CD14-positive monocyte (primary cell): ENCODE measurements around the gene ZFP90. TPM values are rescaled to one million over a fixed set of nuclear protein-coding genes. Genes with fewer than 3 reads are reported as not detected.
"Not testable (repeated sequence)": the region's sequence is repeated elsewhere in the genome, so short reads cannot be mapped to it uniquely, and the experiment has no call there.

ENCODE experiments used
- DNase-seq, 3 donors: peaks; one replicate each; pipeline ENCODE4 v3.0.0-alpha.2; 2011 to 2022
- H2AFZ ChIP-seq: 2 replicates; pipeline ENCODE4 v1.6.0; 2012; ENCODE audit warnings: mild to moderate bottlenecking, low read depth, low read length, inconsistent platforms; ENCODE audit not compliant: insufficient read depth, poor library complexity, severe bottlenecking
- H3K27ac ChIP-seq, 2 donors: 1 replicate in 1 of 2; 2 replicates in 1 of 2; pipeline ENCODE4 v1.5.1; 2012 to 2013; ENCODE audit warnings: low read length in 2 of 2, control low read depth in 1 of 2, inconsistent platforms in 1 of 2, low read depth in 1 of 2, mild to moderate bottlenecking in 1 of 2
- H3K27me3 ChIP-seq, 2 donors: one replicate each; pipeline versions ENCODE4 v1.6.0 to v1.6.1; 2011 to 2013; ENCODE audit warnings: low read length in 2 of 2; ENCODE audit not compliant: control insufficient read depth in 2 of 2, insufficient read depth in 2 of 2
- H3K36me3 ChIP-seq, 2 donors: replicated peaks in 1 of 2; 1 replicate in 1 of 2; 2 replicates in 1 of 2; pipeline versions ENCODE4 v1.5.1 to v1.6.1; 2012 to 2013; ENCODE audit warnings: low read length in 2 of 2, control low read depth in 1 of 2, inconsistent platforms in 1 of 2, mild to moderate bottlenecking in 1 of 2; ENCODE audit not compliant: insufficient read depth in 2 of 2, control insufficient read depth in 1 of 2
- H3K4me1 ChIP-seq, 2 donors: 1 replicate in 1 of 2; 2 replicates in 1 of 2; pipeline versions ENCODE4 v1.5.1 to v1.6.1; 2012 to 2013; ENCODE audit warnings: low read length in 2 of 2, control low read depth in 1 of 2, inconsistent platforms in 1 of 2, mild to moderate bottlenecking in 1 of 2, moderate library complexity in 1 of 2; ENCODE audit not compliant: insufficient read depth in 2 of 2, control insufficient read depth in 1 of 2
- H3K4me2 ChIP-seq: replicated peaks from 2 replicates; pipeline ENCODE3; 2012; ENCODE audit warnings: low read length, moderate library complexity, mild to moderate bottlenecking; ENCODE audit not compliant: poor library complexity, severe bottlenecking; ENCODE audit errors: extremely low read depth
- H3K4me3 ChIP-seq, 3 experiments: fragments of 200-600 bp in 1 of 3; sonication (generic) in 1 of 3; replicated peaks in 1 of 3; 1 replicate in 2 of 3; 2 replicates in 1 of 3; pipeline ENCODE4 v1.5.1; 2011 to 2013; ENCODE audit warnings: low read length in 3 of 3, mild to moderate bottlenecking in 3 of 3, control low read depth in 2 of 3, low read depth in 2 of 3, inconsistent platforms in 1 of 3, moderate library complexity in 1 of 3
- H3K79me2 ChIP-seq: 2 replicates; pipeline ENCODE4 v1.6.0; 2012; ENCODE audit warnings: mild to moderate bottlenecking, control low read depth, inconsistent platforms, low read length, moderate library complexity; ENCODE audit not compliant: insufficient read depth
- H3K9ac ChIP-seq: 2 replicates; pipeline ENCODE4 v1.6.0; 2017; ENCODE audit warnings: low read length, mild to moderate bottlenecking; ENCODE audit not compliant: insufficient read depth, poor library complexity, severe bottlenecking
- H3K9me3 ChIP-seq, 2 donors: replicated peaks in 1 of 2; 1 replicate in 1 of 2; 2 replicates in 1 of 2; pipeline versions ENCODE4 v1.5.1 to v1.6.1; 2012 to 2013; ENCODE audit warnings: low read length in 2 of 2, control low read depth in 1 of 2; ENCODE audit not compliant: control insufficient read depth in 1 of 2, insufficient read depth in 1 of 2
- H4K20me1 ChIP-seq: 2 replicates; pipeline ENCODE4 v1.6.0; 2012; ENCODE audit warnings: mild to moderate bottlenecking, low read length, control low read depth, moderate library complexity; ENCODE audit not compliant: insufficient read depth
- H3K27ac Mint-ChIP-seq, 7 donors: one replicate each; pipeline ENCODE4 v1.8.0; 2020; ENCODE audit warnings: mild to moderate bottlenecking in 7 of 7, mixed read lengths in 7 of 7, moderate library complexity in 6 of 7, inconsistent platforms in 2 of 7
- H3K27me3 Mint-ChIP-seq, 3 donors: one replicate each; pipeline ENCODE4 v1.8.0; 2021 to 2022; ENCODE audit warnings: low read depth in 3 of 3, mild to moderate bottlenecking in 3 of 3, mixed read lengths in 3 of 3, moderate library complexity in 3 of 3, inconsistent platforms in 1 of 3
- H3K36me3 Mint-ChIP-seq, 2 donors: one replicate each; pipeline ENCODE4 v1.8.0; 2020; ENCODE audit warnings: mixed read lengths in 2 of 2, inconsistent platforms in 1 of 2, mild to moderate bottlenecking in 1 of 2
- H3K4me1 Mint-ChIP-seq: one replicate; pipeline ENCODE4 v1.8.0; 2020; ENCODE audit warnings: mild to moderate bottlenecking, mixed read lengths
- H3K4me3 Mint-ChIP-seq, 2 donors: one replicate each; pipeline ENCODE4 v1.8.0; 2020; ENCODE audit warnings: mild to moderate bottlenecking in 2 of 2, mixed read lengths in 2 of 2, moderate library complexity in 1 of 2
- H3K9me3 Mint-ChIP-seq, 7 donors: one replicate each; pipeline ENCODE4 v1.8.0; 2020 to 2022; ENCODE audit warnings: mixed read lengths in 7 of 7, mild to moderate bottlenecking in 6 of 7, moderate library complexity in 6 of 7, inconsistent platforms in 2 of 7
- CTCF ChIP-seq: fragments of 200-600 bp; IDR thresholded peaks from one replicate; pipeline ENCODE4 v1.8.0; 2022; ENCODE audit warnings: antibody characterized with exemption, mild to moderate bottlenecking
- WGBS: methylation state at CpG from one replicate; pipeline ENCODE4 v1.1.5; 2013; ENCODE audit warnings: missing lambda C conversion rate; ENCODE audit not compliant: insufficient coverage; 5-methylcytosine and 5-hydroxymethylcytosine counted together
- intact Hi-C, 2 donors: fragments of 100-400 bp; cut with micrococcal nuclease; formaldehyde crosslinking; loops; one replicate each; pipeline versions ENCODE4 v1.15.0 to v1.15.1; 2023
- polyA plus RNA-seq, 3 donors: library from polyadenylated mRNA; depleted of rRNA in 1 of 3; unstranded in 2 of 3; stranded (reverse) in 1 of 3; fragments of 300-500 nt in 2 of 3; fragments of >200 nt in 1 of 3; fragmentation: Illumina TruSeq in 2 of 3; gene quantifications; 1 replicate in 2 of 3; 2 replicates in 1 of 3; pipeline ENCODE4 v1.2.3, GENCODE V29; 2012 to 2021

The ZFP90 gene
- polyA plus RNA-seq, 3 donors: 4.2 to 7.9 (median 6.3) TPM

- peaks cover under 1 to 4% of the 10 kb centered on the region in 2 donors for H3K4me1 ChIP-seq
- H3K27me3 ChIP-seq: no peaks in the 10 kb centered on the region
- no peaks in the 10 kb centered on the region for H3K36me3 ChIP-seq
- WGBS: 93% methylated on average over 4 of the region's 5 CpGs
- H3K27ac ChIP-seq: no peak overlapping the region
- Mint-ChIP-seq H3K27ac (peak overlapping the region in 1 of 7 donors; percentile 4), H3K4me3 (no peak overlapping the region), H3K4me1 (peaks cover 3% of the 10 kb centered on the region), H3K27me3 (peaks cover 0 to 3% (median 3%) of the 10 kb centered on the region in 3 donors), H3K36me3 (no peaks in the 10 kb centered on the region), H3K9me3 (peaks cover 0 to 2% (median 0%) of the 10 kb centered on the region in 7 donors)
- no peak overlapping the region for H3K4me2 ChIP-seq
- TF ChIP-seq CTCF: no peak
- no peak overlapping the region for H3K9ac ChIP-seq
- no peaks in the 10 kb centered on the region for H4K20me1 ChIP-seq
- intact Hi-C loops: no loop called here
- no peak overlapping the region for H3K4me3 ChIP-seq
- H3K9me3 ChIP-seq: peaks cover 0 to 7% of the 10 kb centered on the region in 2 donors
- H2AFZ ChIP-seq: no peak overlapping the region
- DNase-seq: no peak
- H3K79me2 ChIP-seq: no peaks in the 10 kb centered on the region
These were observed 45.5 kb upstream of the ZFP90 start for GRCh38 chr16:68493412-68494070.

GRCh38 chr16:68494261-68494660 lies 44.8 kb upstream of the ZFP90 start:
- H3K4me3 ChIP-seq, H3K27ac Mint-ChIP-seq, DNase-seq, H2AFZ ChIP-seq, H3K79me2 ChIP-seq, H3K9me3 Mint-ChIP-seq, H3K4me1 ChIP-seq, H3K27me3 Mint-ChIP-seq, H3K4me1 Mint-ChIP-seq, H3K4me3 Mint-ChIP-seq, H3K36me3 Mint-ChIP-seq, H4K20me1 ChIP-seq, intact Hi-C loops, H3K4me2 ChIP-seq, H3K27me3 ChIP-seq, H3K9me3 ChIP-seq, H3K36me3 ChIP-seq, H3K27ac ChIP-seq, H3K9ac ChIP-seq: not testable (repeated sequence)
- no CpG with 5 or more reads among the region's 5 CpGs for WGBS
